HCT116 (cell line): Measurements from ENCODE around the gene SLC12A7. TPM values are rescaled to one million over a fixed set of nuclear protein-coding genes. Genes with fewer than 3 reads are reported as not detected.

ENCODE experiments used
- ATAC-seq: fragments of 200-7000 bp; cut with Tn5 transposase; 2 replicates; pipeline ENCODE4 v1.9.1; 2020; ENCODE audit warnings: mild to moderate bottlenecking, moderate library complexity
- BruUV-seq: library from RNA; stranded (reverse); fragments of 400-500 nt; replicated peaks from 2 replicates; lab custom pipeline; 2021; lab: Mats Ljungman, UMichigan
- CTCF ChIA-PET: fragments of 300-600 bp; sonication (Branson Sonifier 250); formaldehyde crosslinking; loops from one replicate; lab custom pipeline; 2021; ENCODE audit warnings: antibody characterized with exemption; lab: Charles Lee
- POLR2A ChIA-PET: fragments of 300-600, 350-600 bp; sonication (Branson Sonifier 250); formaldehyde crosslinking; loops from one replicate; lab custom pipeline; 2021; ENCODE audit warnings: antibody characterized with exemption; lab: Charles Lee
- RAD21 ChIA-PET, 2 experiments: fragments of 300-600 bp; sonication (Branson Sonifier 250); formaldehyde crosslinking; loops; one replicate each; lab custom pipeline; 2023; ENCODE audit warnings: low total read pairs in 2 of 2; ENCODE audit not compliant: uncharacterized antibody in 2 of 2, unreplicated experiment in 2 of 2, low non-redundant PET in 1 of 2; lab: Charles Lee
- DNase-seq: peaks from one replicate; pipeline ENCODE4 v3.0.0-alpha.2; 2010; ENCODE audit warnings: low read depth, low spot score
- H2AFZ ChIP-seq: fragments of 200-600 bp; shearing (Covaris generic), sonication (generic); 2 replicates; pipeline ENCODE4 v1.6.1; 2017; ENCODE audit warnings: low read depth, mixed run types, mixed read lengths, antibody characterized with exemption, low read length; ENCODE audit not compliant: poor library complexity, severe bottlenecking
- H3K27ac ChIP-seq: 2 replicates; pipeline ENCODE4 v1.5.1; 2012; ENCODE audit warnings: low read depth, low read length
- H3K27me3 ChIP-seq: fragments of 200-600 bp; sonication (generic); 2 replicates; pipeline ENCODE4 v1.6.1; 2016; ENCODE audit warnings: mixed run types, low read length, mixed read lengths; ENCODE audit not compliant: insufficient read depth
- H3K36me3 ChIP-seq, 2 experiments: fragments of 200-500 bp in 1 of 2; fragments of 200-600 bp in 1 of 2; sonication (Bioruptor generic) in 1 of 2; sonication (generic) in 1 of 2; 2 replicates each; pipeline versions ENCODE4 v1.5.1 to v1.6.1; 2014 to 2016; ENCODE audit warnings: low read length in 2 of 2, inconsistent platforms in 1 of 2, mixed read lengths in 1 of 2, mixed run types in 1 of 2; ENCODE audit not compliant: insufficient read depth in 2 of 2, control insufficient read depth in 1 of 2
- H3K4me1 ChIP-seq, 2 experiments: fragments of 200-600 bp in 1 of 2; sonication (generic) in 1 of 2; 2 replicates each; pipeline versions ENCODE4 v1.5.1 to v1.6.1; 2012 to 2017; ENCODE audit warnings: low read length in 2 of 2, inconsistent platforms in 1 of 2, mild to moderate bottlenecking in 1 of 2, mixed read lengths in 1 of 2, mixed run types in 1 of 2, moderate library complexity in 1 of 2; ENCODE audit not compliant: insufficient read depth in 2 of 2, control insufficient read depth in 1 of 2
- H3K4me2 ChIP-seq: fragments of 200-600 bp; sonication (generic); 2 replicates; pipeline ENCODE4 v1.6.1; 2017; ENCODE audit warnings: mixed run types, low read length, mixed read lengths
- H3K4me3 ChIP-seq, 2 experiments: fragments of 200-600 bp in 1 of 2; sonication (generic) in 1 of 2; replicated peaks in 1 of 2; 2 replicates each; pipeline ENCODE4 v1.5.1; 2011 to 2016; ENCODE audit warnings: low read length in 2 of 2, control low read depth in 1 of 2, low read depth in 1 of 2, mild to moderate bottlenecking in 1 of 2, mixed read lengths in 1 of 2, mixed run types in 1 of 2
- H3K79me2 ChIP-seq: fragments of 200-600 bp; sonication (generic); 2 replicates; pipeline ENCODE4 v1.6.1; 2017; ENCODE audit warnings: mild to moderate bottlenecking, mixed run types, low read length, moderate library complexity, mixed read lengths; ENCODE audit not compliant: insufficient read depth
- H3K9ac ChIP-seq: fragments of 200-600 bp; sonication (generic); 2 replicates; pipeline ENCODE4 v1.6.1; 2016; ENCODE audit warnings: low read length, mixed read lengths
- H3K9me2 ChIP-seq: fragments of 200-600 bp; sonication (generic), shearing (Covaris generic); 2 replicates; pipeline ENCODE4 v1.6.1; 2017; ENCODE audit warnings: mixed run types, mild to moderate bottlenecking, moderate library complexity; ENCODE audit not compliant: insufficient read depth
- H3K9me3 ChIP-seq, 2 experiments: fragments of 200-500 bp in 1 of 2; fragments of 200-600 bp in 1 of 2; sonication (Bioruptor generic) in 1 of 2; sonication (generic) in 1 of 2; 2 replicates each; pipeline ENCODE4 v1.6.1; 2014 to 2017; ENCODE audit warnings: low read length in 2 of 2, mixed read lengths in 2 of 2, inconsistent platforms in 1 of 2, low read depth in 1 of 2, mild to moderate bottlenecking in 1 of 2, mixed run types in 1 of 2, moderate library complexity in 1 of 2; ENCODE audit not compliant: control insufficient read depth in 1 of 2, insufficient read depth in 1 of 2
- H4K20me1 ChIP-seq: fragments of 200-600 bp; sonication (generic), shearing (Covaris generic); 2 replicates; pipeline ENCODE4 v1.6.1; 2017; ENCODE audit warnings: mixed run types, mild to moderate bottlenecking, moderate library complexity; ENCODE audit not compliant: insufficient read depth
- EZH2 ChIP-seq: fragments of 200-600 bp; sonication (generic); IDR thresholded peaks from 2 replicates; pipeline ENCODE4 v1.6.1; 2017; ENCODE audit warnings: antibody characterized with exemption, mixed run types
- POLR2A ChIP-seq: IDR thresholded peaks from 2 replicates; pipeline ENCODE4 v1.7.0; 2011; ENCODE audit warnings: borderline replicate concordance; ENCODE audit not compliant: insufficient read depth, insufficient read length; ENCODE audit errors: extremely low read depth
- ZBTB33 ChIP-seq: IDR thresholded peaks from 2 replicates; pipeline ENCODE4 v1.6.1; 2011; ENCODE audit warnings: mild to moderate bottlenecking, low read length, moderate library complexity; ENCODE audit not compliant: insufficient replicate concordance; ENCODE audit errors: extremely low read depth
- ZNF274 ChIP-seq: fragments of 200-500 bp; sonication (Bioruptor generic); IDR thresholded peaks from 2 replicates; pipeline ENCODE4 v1.6.1; 2014; ENCODE audit warnings: mild to moderate bottlenecking, low read depth, low read length, inconsistent platforms
- intact Hi-C: fragments of 100-400 bp; cut with micrococcal nuclease; formaldehyde crosslinking; loops from 2 replicates; pipeline ENCODE4 v1.10.0; 2022
- total RNA-seq: library from RNA; stranded (reverse); gene quantifications from one replicate; pipeline ENCODE4 v1.2.1, GENCODE V29; 2021; ENCODE audit not compliant: unreplicated experiment
- TF ChIP-seq, protein P1 (sequence below), 3 experiments: fragments of 200-600 bp in 1 of 3; sonication (generic) in 1 of 3; IDR thresholded peaks in 2 of 3; conservative IDR thresholded peaks in 1 of 3; 2 replicates each; pipeline ENCODE4 v1.5.1; 2012 to 2017; ENCODE audit warnings: low read depth in 2 of 3, low read length in 2 of 3, antibody characterized with exemption in 1 of 3, borderline replicate concordance in 1 of 3, control low read depth in 1 of 3, mild to moderate bottlenecking in 1 of 3, mixed read lengths in 1 of 3, mixed run types in 1 of 3, moderate library complexity in 1 of 3; ENCODE audit not compliant: insufficient read depth in 1 of 3

The SLC12A7 gene
- total RNA-seq, 1 experiment from 2014 or later: 29.6 TPM

GRCh38 chr5:1089146-1089545 lies 22.7 kb downstream of the SLC12A7 start:
- ChIA-PET CTCF (no interaction called here), POLR2A (no interaction called here), RAD21 (no interaction called here)
- Histone ChIP-seq H3K9me2 (no peaks in the 10 kb centered on the region), H3K79me2 (no peaks in the 10 kb centered on the region), H2AFZ (no peak overlapping the region), H4K20me1 (no peaks in the 10 kb centered on the region), H3K36me3 (peaks cover 4 to 5% of the 10 kb centered on the region in 2 experiments; a peak in 1 of 4 replicates), H3K9me3 (no peaks in the 10 kb centered on the region), H3K4me1 (no peaks in the 10 kb centered on the region), H3K9ac (no peak overlapping the region), H3K27me3 (no peaks in the 10 kb centered on the region), H3K4me2 (no peak overlapping the region), H3K4me3 (no peak overlapping the region), H3K27ac (no peak overlapping the region)
- BruUV-seq: no TSS peak
- ATAC-seq (no peak), DNase-seq (no peak)
- intact Hi-C loops: no loop called here
- no peak for TF ChIP-seq EZH2
- no peak for TF ChIP-seq ZNF274
- TF ChIP-seq ZBTB33: no peak
- TF ChIP-seq, protein P1, sequence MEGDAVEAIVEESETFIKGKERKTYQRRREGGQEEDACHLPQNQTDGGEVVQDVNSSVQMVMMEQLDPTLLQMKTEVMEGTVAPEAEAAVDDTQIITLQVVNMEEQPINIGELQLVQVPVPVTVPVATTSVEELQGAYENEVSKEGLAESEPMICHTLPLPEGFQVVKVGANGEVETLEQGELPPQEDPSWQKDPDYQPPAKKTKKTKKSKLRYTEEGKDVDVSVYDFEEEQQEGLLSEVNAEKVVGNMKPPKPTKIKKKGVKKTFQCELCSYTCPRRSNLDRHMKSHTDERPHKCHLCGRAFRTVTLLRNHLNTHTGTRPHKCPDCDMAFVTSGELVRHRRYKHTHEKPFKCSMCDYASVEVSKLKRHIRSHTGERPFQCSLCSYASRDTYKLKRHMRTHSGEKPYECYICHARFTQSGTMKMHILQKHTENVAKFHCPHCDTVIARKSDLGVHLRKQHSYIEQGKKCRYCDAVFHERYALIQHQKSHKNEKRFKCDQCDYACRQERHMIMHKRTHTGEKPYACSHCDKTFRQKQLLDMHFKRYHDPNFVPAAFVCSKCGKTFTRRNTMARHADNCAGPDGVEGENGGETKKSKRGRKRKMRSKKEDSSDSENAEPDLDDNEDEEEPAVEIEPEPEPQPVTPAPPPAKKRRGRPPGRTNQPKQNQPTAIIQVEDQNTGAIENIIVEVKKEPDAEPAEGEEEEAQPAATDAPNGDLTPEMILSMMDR (IDR thresholded peaks at IDR 0.05 in 2 of 3, conservative IDR thresholded peaks at IDR 0.05 in 1 of 3; ENCODE audit: borderline replicate concordance in 1 of 3, insufficient read depth in 1 of 3, low read depth in 2 of 3, low read length in 2 of 3): no peak
- TF ChIP-seq POLR2A: no peak
